MV-4-11 (cell line): ENCODE measurements around the gene LYZL6.
"Not testable (repeated sequence)": the region's sequence is repeated elsewhere in the genome, so short reads cannot be mapped to it uniquely, and the experiment has no call there.

Source experiments
- DNase-seq: peaks from one replicate; lab custom pipeline; 2025; lab: John Stamatoyannopoulos, UW

Gene LYZL6

GRCh38 chr17:35906926-35907637 lies 36.4 kb downstream of the LYZL6 start:
- no peak for DNase-seq

GRCh38 chr17:35906191-35906925 lies 37.2 kb downstream of the LYZL6 start:
- DNase-seq = no peak

- DNase-seq = no peak
Observed at GRCh38 chr17:35903451-35903850, 40.1 kb downstream of the LYZL6 start.

GRCh38 chr17:35901631-35902175 lies 41.8 kb downstream of the LYZL6 start:
- DNase-seq = no peak

GRCh38 chr17:35900708-35901480 lies 42.6 kb downstream of the LYZL6 start:
- DNase-seq = peak; percentile 24

- DNase-seq = no peak
Observed at GRCh38 chr17:35900280-35900679, 43.2 kb downstream of the LYZL6 start.

- DNase-seq = peak; percentile 89
Observed at GRCh38 chr17:35898283-35899070, 45.0 kb downstream of the LYZL6 start.

- DNase-seq = not testable (repeated sequence)
Observed at GRCh38 chr17:35897772-35898171, 45.7 kb downstream of the LYZL6 start.

- peak; percentile 99 for DNase-seq
Observed at GRCh38 chr17:35895636-35896587, 47.6 kb downstream of the LYZL6 start.

GRCh38 chr17:35894206-35894605 lies 49.3 kb downstream of the LYZL6 start:
- no peak for DNase-seq

- no peak for DNase-seq
Observed at GRCh38 chr17:35893751-35894150, 49.8 kb downstream of the LYZL6 start.

GRCh38 chr17:35892091-35893035 lies 51.1 kb downstream of the LYZL6 start:
- peak; percentile 80 for DNase-seq

- no peak for DNase-seq
Observed at GRCh38 chr17:35891269-35891668, 52.2 kb downstream of the LYZL6 start.

GRCh38 chr17:35890774-35891155 lies 52.7 kb downstream of the LYZL6 start:
- DNase-seq = no peak

- no peak for DNase-seq
Observed at GRCh38 chr17:35889818-35890773, 53.4 kb downstream of the LYZL6 start.

GRCh38 chr17:35889241-35889640 lies 54.3 kb downstream of the LYZL6 start:
- DNase-seq = no peak
